IPS-11a (cell line): Measurements from ENCODE around the gene NNMT.
"Not testable (repeated sequence)": the region's sequence is repeated elsewhere in the genome, so short reads cannot be mapped to it uniquely, and the experiment has no call there.

Experiments used
- H3K4me3 ChIP-seq: one replicate; pipeline ENCODE4 v1.5.1; 2013; ENCODE audit warnings: low read depth, low read length, control low read depth

The NNMT gene

GRCh38 chr11:114307524-114308203 is 11.5 kb downstream of the NNMT start:
- H3K4me3 ChIP-seq, result no peak overlapping the region

GRCh38 chr11:114308689-114309089 is 12.5 kb downstream of the NNMT start:
- no peak overlapping the region for H3K4me3 ChIP-seq

GRCh38 chr11:114309517-114309916 is 13.3 kb downstream of the NNMT start:
- H3K4me3 ChIP-seq, result no peak overlapping the region

- no peak overlapping the region for H3K4me3 ChIP-seq
Measured at GRCh38 chr11:114310095-114310494, 13.9 kb downstream of the NNMT start.

GRCh38 chr11:114311946-114312345 is 15.7 kb downstream of the NNMT start:
- no peak overlapping the region for H3K4me3 ChIP-seq

GRCh38 chr11:114314096-114314495 is 17.9 kb downstream of the NNMT start:
- no peak overlapping the region for H3K4me3 ChIP-seq

GRCh38 chr11:114315749-114316368 is 19.7 kb downstream of the NNMT start:
- H3K4me3 ChIP-seq, result no peak overlapping the region

- no peak overlapping the region for H3K4me3 ChIP-seq
Measured at GRCh38 chr11:114316980-114317786, 21.0 kb downstream of the NNMT start.

GRCh38 chr11:114317787-114318137 is 21.6 kb downstream of the NNMT start:
- H3K4me3 ChIP-seq, result no peak overlapping the region

GRCh38 chr11:114318361-114318760 is 22.2 kb downstream of the NNMT start:
- H3K4me3 ChIP-seq, result no peak overlapping the region

- H3K4me3 ChIP-seq, result no peak overlapping the region
Measured at GRCh38 chr11:114319716-114320328, 23.6 kb downstream of the NNMT start.

- H3K4me3 ChIP-seq, result no peak overlapping the region
Measured at GRCh38 chr11:114321621-114322257, 25.5 kb downstream of the NNMT start.

- no peak overlapping the region for H3K4me3 ChIP-seq
Measured at GRCh38 chr11:114322934-114323333, 26.7 kb downstream of the NNMT start.

- no peak overlapping the region for H3K4me3 ChIP-seq
Measured at GRCh38 chr11:114326151-114326550, 30.0 kb downstream of the NNMT start.

- H3K4me3 ChIP-seq, result no peak overlapping the region
Measured at GRCh38 chr11:114326776-114327175, 30.6 kb downstream of the NNMT start.

- no peak overlapping the region for H3K4me3 ChIP-seq
Measured at GRCh38 chr11:114330373-114330772, 34.2 kb downstream of the NNMT start.

- no peak overlapping the region for H3K4me3 ChIP-seq
Measured at GRCh38 chr11:114340311-114341131, 44.3 kb downstream of the NNMT start.

GRCh38 chr11:114341667-114342066 is 45.5 kb downstream of the NNMT start:
- H3K4me3 ChIP-seq, result not testable (repeated sequence)

- no peak overlapping the region for H3K4me3 ChIP-seq
Measured at GRCh38 chr11:114342476-114342875, 46.3 kb downstream of the NNMT start.

- no peak overlapping the region for H3K4me3 ChIP-seq
Measured at GRCh38 chr11:114343020-114343419, 46.8 kb downstream of the NNMT start.
